Astrocyte (in vitro differentiated cells and primary cell): Measurements from ENCODE around the gene PRKAG2.

Experiments
- CTCF ChIP-seq: IDR thresholded peaks from 2 replicates; pipeline ENCODE4 v1.5.1; 2011; ENCODE audit warnings: low read depth, mild to moderate bottlenecking, inconsistent platforms, low read length, moderate library complexity; ENCODE audit not compliant: insufficient read depth
- EZH2 ChIP-seq: IDR thresholded peaks from 2 replicates; pipeline ENCODE4 v1.6.1; 2012; ENCODE audit warnings: mild to moderate bottlenecking, low read length, inconsistent platforms; ENCODE audit not compliant: insufficient read depth

- TF ChIP-seq CTCF (no peak), EZH2 (no peak)
Observed at GRCh38 chr7:151790095-151790829, 86.7 kb downstream of the PRKAG2 start.
